Islet precursor cell (in vitro differentiated cells): ENCODE results near the gene ATG2B.
A peak's percentile ranks its signal among the peaks of the same experiment; 100 is the strongest.

Experiments
- DNase-seq: peaks from one replicate; pipeline ENCODE4 v3.0.0-alpha.2; 2018

ATG2B gene

DNA sequence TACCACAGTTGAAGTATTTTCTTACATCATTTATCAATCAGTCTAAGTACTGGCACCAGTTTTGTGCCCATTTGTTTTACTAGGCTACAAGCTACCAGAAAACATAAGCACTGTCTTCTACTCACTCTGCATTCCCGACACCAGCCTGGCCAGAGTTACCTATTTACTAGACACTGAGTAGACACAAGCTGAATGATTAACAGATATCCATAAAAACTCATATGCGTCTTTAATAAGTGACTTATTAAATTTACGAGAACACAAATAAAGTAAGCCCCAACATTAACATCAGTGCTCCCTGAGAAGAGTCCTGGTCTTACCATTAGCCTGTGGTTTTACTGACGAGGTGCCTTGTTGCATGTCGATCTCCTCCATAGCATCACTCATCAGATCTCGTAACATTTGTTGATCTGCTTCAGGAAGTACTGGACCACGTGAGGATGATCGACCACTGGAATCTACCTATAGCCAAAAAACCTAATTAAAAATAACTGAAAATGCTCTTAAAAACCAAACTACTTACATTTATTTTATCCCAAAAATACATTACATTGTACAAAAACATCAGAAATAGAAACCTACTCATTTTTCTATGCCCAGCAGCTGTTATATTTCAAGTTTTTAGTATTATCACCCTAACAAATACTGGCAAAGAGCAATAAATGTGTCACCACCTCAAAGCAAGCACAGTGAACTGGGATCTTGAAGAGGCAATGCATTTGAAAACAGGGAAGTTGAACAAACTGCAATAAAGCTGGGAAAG, 53.8 kb downstream of the ATG2B start:
- DNase-seq, result no peak

- no peak for DNase-seq
These were observed 55.7 kb downstream of the ATG2B start for GRCh38 chr14:96307434-96307833.

GRCh38 chr14:96304956-96305355, 58.2 kb downstream of the ATG2B start:
- DNase-seq, result peak; percentile 84

- peak; percentile 54 for DNase-seq
These were observed 59.2 kb downstream of the ATG2B start for GRCh38 chr14:96303981-96304380.

DNA sequence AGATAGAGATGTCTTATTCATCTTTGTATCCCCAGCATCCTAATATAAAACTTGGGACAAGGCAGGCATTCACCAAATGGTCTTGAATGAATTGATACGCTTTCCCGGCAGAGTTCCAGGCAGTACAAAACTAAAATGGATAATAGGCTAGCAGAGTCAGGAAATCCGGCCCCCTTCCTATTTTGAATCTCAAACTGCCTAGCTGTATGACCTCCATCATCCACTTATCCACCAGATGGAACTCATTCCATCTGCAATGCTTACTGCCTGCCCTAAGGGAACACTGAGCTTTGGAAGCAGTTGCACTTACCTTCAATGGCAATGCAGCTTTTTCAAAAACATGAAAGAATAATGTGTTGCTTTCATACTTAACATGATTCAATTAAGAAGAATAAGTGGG, 63.7 kb downstream of the ATG2B start:
- DNase-seq, result no peak

- DNase-seq, result no peak
These were observed 65.1 kb downstream of the ATG2B start for GRCh38 chr14:96297997-96298515.

- no peak for DNase-seq
These were observed 66.1 kb downstream of the ATG2B start for GRCh38 chr14:96297000-96297399.

DNA sequence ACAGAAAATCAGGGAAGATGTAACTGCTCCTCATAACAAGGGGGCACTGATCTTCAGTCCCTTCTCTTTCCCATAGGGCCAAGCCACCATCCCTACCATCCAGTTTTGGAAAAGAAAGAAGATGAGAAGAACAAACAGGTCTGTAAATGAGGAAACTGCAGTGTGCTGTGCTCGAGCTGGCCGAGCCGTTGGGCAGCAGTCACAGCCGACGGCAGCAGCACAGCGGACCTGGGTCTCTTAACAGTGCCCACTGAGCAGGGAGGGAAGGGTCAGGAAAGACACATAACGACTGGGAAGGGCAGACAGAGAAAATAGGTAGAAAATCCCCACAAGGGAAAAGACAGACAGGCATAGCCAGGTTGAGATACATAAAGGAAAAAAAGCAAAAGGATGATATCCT, 68.9 kb downstream of the ATG2B start:
- no peak for DNase-seq

- DNase-seq, result no peak
These were observed 75.3 kb downstream of the ATG2B start for GRCh38 chr14:96287856-96288255.

DNA sequence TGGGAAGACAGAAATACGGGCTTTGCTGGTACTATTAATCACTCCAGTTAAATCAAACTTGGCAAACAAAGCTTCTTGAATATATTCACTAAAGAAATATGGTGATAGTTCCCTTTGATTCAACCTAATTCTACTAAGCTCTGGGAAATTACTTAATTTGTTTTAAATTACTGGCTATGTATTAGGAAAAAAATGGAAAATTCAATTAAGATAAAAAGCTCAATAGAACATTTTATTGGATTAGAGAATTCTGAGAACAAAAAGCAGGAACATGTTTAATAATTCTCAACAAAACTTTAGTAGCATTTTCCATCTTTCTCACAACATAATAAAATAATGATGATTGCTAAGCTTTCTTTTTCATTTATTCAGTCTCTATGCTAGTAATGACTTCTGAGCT, 76.9 kb downstream of the ATG2B start:
- no peak for DNase-seq

- no peak for DNase-seq
These were observed 77.5 kb downstream of the ATG2B start for GRCh38 chr14:96285667-96286066.

- no peak for DNase-seq
These were observed 78.7 kb downstream of the ATG2B start for GRCh38 chr14:96284430-96284829.

DNA sequence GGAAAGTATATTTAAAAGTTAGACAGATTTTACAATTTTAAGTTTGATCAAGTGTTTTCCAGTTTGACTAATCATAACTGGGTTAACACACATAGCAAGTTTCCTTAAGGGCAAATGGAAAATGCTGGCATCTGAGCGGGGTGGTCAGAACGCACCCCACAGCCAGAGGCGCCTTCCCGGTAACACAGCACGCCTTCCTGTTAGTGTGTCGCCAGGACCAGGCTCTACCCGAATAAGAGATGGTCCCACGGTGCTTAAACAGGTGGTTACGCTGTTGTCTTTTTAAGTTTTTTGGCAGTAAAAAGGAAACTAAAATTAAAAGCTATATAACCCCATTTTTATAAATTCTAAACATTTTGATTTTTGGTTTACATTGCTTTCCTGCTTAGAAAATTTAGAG, 79.1 kb downstream of the ATG2B start:
- no peak for DNase-seq

- no peak for DNase-seq
These were observed 81.7 kb downstream of the ATG2B start for GRCh38 chr14:96281486-96281885.

- no peak for DNase-seq
These were observed 83.0 kb downstream of the ATG2B start for GRCh38 chr14:96280104-96280503.

DNA sequence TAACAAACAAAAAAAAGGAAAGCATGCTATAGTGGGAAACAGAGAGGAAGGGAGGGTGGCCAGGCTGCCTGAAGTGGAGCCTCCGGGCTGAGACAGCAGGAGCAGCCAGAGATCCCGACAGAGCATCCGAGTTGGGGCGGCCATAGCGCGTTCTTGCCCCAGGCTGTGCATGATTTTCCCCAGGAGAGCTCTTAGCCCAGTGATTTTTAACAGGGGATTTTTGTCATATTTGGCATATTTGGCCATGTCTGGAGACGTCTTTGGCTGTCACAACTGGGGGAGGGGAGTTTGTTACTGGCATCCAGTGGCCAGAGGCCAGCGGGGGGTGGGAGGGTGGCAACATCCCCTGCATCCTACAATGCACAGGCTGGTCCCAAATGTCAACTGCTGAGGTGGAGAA, 83.6 kb downstream of the ATG2B start:
- peak; percentile 84 for DNase-seq

DNA sequence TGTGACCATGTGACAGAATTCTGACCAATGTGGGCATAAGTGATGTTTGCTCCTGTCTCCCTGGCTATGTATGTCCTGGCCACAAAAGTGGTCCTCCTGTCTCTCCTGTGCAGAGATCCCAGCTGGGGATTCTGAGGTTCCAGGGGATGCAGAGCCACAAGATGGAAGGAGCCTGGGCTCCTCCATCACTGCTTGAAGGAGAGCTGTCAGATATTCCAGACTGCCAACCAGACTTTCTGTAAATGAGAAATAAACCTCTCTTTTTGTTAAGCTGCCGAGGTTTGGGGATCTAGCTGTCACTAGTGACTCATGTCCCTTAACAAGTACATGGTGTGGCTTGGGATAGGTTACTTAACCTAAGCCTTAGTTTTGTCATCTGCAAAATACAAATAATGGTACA, 85.3 kb downstream of the ATG2B start:
- no peak for DNase-seq

DNA sequence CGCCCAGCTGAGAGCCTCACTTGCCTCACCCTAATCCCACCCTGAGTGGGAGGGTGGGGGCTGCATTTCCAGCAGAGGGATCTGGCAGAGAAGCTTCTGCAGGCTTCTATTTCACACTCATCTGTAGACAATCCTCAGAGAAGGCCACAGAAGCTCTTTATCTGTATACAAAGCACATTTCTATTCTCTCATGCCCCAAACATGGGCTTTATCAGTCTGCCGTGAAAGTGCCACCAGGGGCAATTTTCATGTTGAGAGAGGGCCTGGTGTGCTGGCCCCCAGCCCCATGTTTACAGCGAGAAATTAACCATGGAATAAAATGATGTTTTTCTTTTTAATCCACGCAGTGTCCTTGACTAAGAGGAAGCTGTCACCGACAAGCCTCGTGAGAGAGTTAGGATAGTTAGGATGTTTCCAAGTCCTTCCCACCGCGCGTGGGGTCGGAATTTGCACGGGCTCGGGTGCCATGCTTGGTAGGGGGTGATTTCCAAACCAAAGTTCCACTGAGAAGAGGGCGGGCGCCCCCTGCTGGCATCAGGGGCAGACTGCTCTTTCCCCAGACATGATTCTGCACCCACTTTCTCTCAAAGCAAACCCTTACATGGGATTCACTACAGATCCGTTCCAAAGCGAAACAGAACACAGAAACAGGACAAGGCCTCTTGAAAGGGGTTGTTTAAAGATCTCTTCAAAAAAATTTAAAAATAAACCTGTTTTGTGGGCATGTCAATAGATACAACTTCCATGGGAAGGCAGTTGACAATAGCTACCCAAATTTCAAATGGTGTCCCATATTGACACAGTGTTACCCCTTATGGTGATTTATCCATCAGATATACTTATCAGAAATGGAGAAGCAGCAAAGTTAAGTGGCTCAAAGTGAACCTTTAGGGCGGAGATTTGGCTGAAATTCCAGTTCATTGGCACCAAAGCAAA, 87.7 kb downstream of the ATG2B start:
- peak; percentile 77 for DNase-seq

DNA sequence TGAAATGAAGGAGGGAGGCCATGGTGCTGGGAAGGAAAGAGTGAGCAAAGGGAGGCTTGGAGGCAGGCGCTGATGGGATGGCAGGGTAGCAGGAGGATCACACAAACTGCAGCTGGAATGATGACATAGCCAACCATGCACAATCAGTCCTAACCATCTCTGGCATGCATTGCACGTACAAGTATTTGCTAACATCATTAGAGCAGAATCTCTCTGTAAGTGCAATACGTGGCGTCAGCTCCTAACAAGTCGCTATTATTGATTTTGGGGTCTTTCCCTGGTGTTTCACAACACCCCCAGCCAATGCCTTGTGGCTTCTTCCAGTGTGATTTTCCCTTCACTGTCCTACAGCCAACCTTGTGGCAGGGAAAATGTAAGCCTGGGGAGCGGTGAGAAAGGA, 88.6 kb downstream of the ATG2B start:
- peak; percentile 50 for DNase-seq

DNA sequence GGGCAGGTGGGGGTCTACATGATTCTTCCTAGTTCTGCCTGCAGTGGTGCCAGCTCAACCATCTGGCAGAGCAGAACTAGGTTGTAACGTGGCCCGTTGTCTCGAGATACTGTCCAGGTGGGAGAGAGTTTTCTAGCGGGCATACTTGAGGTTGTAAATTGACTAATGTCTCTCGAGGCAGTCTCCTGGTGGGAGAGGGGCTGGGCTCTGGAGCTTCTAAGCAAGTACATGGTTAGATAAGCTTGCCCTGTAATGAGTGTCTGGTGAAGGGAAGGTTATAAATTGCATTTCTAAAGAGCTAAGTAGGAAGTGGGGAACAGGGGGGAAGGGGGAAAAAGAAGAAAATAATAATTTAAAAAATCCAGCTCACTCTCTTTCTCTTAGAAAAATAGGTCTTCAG, 89.0 kb downstream of the ATG2B start:
- DNase-seq, result peak; percentile 41

- DNase-seq, result peak; percentile 31
These were observed 89.5 kb downstream of the ATG2B start for GRCh38 chr14:96273629-96274028.

- DNase-seq, result no peak
These were observed 90.2 kb downstream of the ATG2B start for GRCh38 chr14:96272777-96273473.

DNA sequence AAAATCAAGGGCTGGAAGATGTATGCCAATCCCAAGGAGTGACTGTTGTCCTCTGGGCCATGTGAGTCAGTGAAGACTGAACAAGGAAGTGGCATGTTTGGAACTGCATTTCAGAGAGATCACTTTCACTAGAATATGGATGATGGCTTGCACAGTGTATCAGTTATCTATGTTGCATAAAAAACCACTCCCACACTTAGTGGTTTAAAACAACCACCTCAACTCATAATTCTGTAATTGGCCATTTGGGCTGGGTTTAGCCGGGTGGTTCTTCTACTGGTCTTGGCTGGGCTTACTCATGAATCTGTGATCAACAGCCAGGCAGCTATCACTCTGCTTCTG, 91.7 kb downstream of the ATG2B start:
- DNase-seq, result no peak
